ENCODE measurements around the gene HIVEP3. TPM values are rescaled to one million over a fixed set of nuclear protein-coding genes. Genes with fewer than 3 reads are reported as not detected.

HIVEP3 gene
- total RNA-seq, 4 donors from 2014 or later = 4.2 to 6.5 (median 4.7) TPM

- no peak overlapping the region for H3K27ac ChIP-seq
- DNase-seq (ENCODE audit: low spot score in 2 of 2) = no peak
- H3K4me1 ChIP-seq = no peaks in the 10 kb centered on the region
- no peaks in the 10 kb centered on the region for H3K27me3 ChIP-seq
- H3K36me3 ChIP-seq = no peaks in the 10 kb centered on the region
- WGBS, 2 donors = 90 to 94% methylated on average over 4 of the region's 4 CpGs
- no peaks in the 10 kb centered on the region for H3K9me3 ChIP-seq
- no peak for TF ChIP-seq CTCF (IDR thresholded peaks at IDR 0.05)
- TF ChIP-seq POLR2A (IDR thresholded peaks at IDR 0.05) = no peak
- no peak for TF ChIP-seq EP300 (IDR thresholded peaks at IDR 0.05)
- H3K4me3 ChIP-seq = no peak overlapping the region
Measured at GRCh38 chr1:41707793-41708192, 210.9 kb downstream of the HIVEP3 start.

DNA sequence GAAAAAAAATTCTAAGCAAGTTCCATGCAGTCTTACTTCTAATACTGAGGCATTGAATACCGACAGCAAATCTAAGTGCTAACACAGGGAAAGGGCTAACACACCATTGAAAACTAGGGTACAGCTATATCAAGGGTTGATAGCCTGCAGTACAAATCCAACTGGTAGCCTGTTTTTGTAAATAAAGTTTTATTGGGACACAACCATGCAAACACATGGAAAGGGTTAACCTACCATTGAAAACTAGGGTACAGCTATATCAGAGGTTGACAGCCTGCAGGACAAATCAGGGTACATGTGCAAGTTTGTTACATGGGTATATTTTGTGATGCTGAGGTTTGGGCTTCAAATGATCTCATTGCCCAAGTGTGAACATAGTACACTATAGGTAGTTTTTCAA is 212.9 kb downstream of the HIVEP3 start:
- Histone ChIP-seq H3K4me3 (no peak overlapping the region), H3K4me1 (no peaks in the 10 kb centered on the region), H3K27ac (no peak overlapping the region), H3K36me3 (no peaks in the 10 kb centered on the region), H3K9me3 (no peaks in the 10 kb centered on the region), H3K27me3 (no peaks in the 10 kb centered on the region)
- DNase-seq (ENCODE audit: low spot score in 2 of 2) = no peak
- TF ChIP-seq CTCF (IDR thresholded peaks at IDR 0.05) = no peak
- no peak for TF ChIP-seq EP300 (IDR thresholded peaks at IDR 0.05)
- no peak for TF ChIP-seq POLR2A (IDR thresholded peaks at IDR 0.05)
- WGBS, 2 donors = 92 to 97% methylated on average over 1 of the region's 1 CpG

GRCh38 chr1:41704196-41704595 is 214.5 kb downstream of the HIVEP3 start:
- Histone ChIP-seq H3K4me3 (no peak overlapping the region), H3K27me3 (no peaks in the 10 kb centered on the region), H3K4me1 (no peaks in the 10 kb centered on the region), H3K9me3 (no peaks in the 10 kb centered on the region), H3K36me3 (no peaks in the 10 kb centered on the region), H3K27ac (no peak overlapping the region)
- DNase-seq (ENCODE audit: low spot score in 2 of 2) = no peak
- TF ChIP-seq CTCF (IDR thresholded peaks at IDR 0.05) (no peak), POLR2A (IDR thresholded peaks at IDR 0.05) (no peak), EP300 (IDR thresholded peaks at IDR 0.05) (no peak)
- WGBS, 2 donors = 84 to 89% methylated on average over 4 of the region's 4 CpGs

DNA sequence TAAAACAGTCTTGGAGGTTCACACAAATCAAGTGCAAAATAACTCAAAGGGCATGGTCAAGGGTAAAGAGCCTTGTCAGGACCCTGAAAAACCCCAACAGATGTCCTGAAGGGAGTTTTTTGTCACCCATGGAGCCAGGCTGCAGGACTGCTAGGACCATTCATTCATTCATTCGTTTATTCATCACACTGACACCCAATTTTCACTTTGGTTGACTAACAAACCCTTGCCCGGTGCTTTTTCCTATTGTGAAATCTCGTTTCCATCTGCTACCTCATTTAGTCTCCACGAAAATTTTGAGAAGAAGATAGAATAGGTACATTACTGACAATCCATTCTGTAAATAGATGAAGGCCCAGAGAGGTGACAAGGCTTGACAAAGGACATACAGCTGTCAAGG is 216.0 kb downstream of the HIVEP3 start:
- H3K27me3 ChIP-seq = no peaks in the 10 kb centered on the region
- H3K9me3 ChIP-seq = no peaks in the 10 kb centered on the region
- no peak overlapping the region for H3K27ac ChIP-seq
- no peaks in the 10 kb centered on the region for H3K4me1 ChIP-seq
- H3K4me3 ChIP-seq = no peak overlapping the region
- H3K36me3 ChIP-seq = no peaks in the 10 kb centered on the region
- TF ChIP-seq CTCF (IDR thresholded peaks at IDR 0.05) = no peak
- TF ChIP-seq POLR2A (IDR thresholded peaks at IDR 0.05) = no peak
- no peak for TF ChIP-seq EP300 (IDR thresholded peaks at IDR 0.05)
- no peak for DNase-seq (ENCODE audit: low spot score in 2 of 2)
- 84 to 86% methylated on average over 4 of the region's 4 CpGs for WGBS, 2 donors

- TF ChIP-seq CTCF (IDR thresholded peaks at IDR 0.05) = no peak
- no peak for TF ChIP-seq EP300 (IDR thresholded peaks at IDR 0.05)
- TF ChIP-seq POLR2A (IDR thresholded peaks at IDR 0.05) = no peak
- no peaks in the 10 kb centered on the region for H3K27me3 ChIP-seq
- WGBS, 2 donors = 92 to 93% methylated on average over 6 of the region's 6 CpGs
- H3K27ac ChIP-seq = no peak overlapping the region
- DNase-seq (ENCODE audit: low spot score in 2 of 2) = no peak
- H3K4me1 ChIP-seq = no peaks in the 10 kb centered on the region
- H3K9me3 ChIP-seq = no peaks in the 10 kb centered on the region
- no peaks in the 10 kb centered on the region for H3K36me3 ChIP-seq
- H3K4me3 ChIP-seq = no peak overlapping the region
Measured at GRCh38 chr1:41700986-41701535, 217.7 kb downstream of the HIVEP3 start.

Measured in tibial nerve (tissue), 4 donors.